Left lung (tissue), 10 donors: ENCODE measurements around the gene PLEKHG3. TPM values are rescaled to one million over a fixed set of nuclear protein-coding genes. Genes with fewer than 3 reads are reported as not detected.
A peak's percentile ranks its signal among the peaks of the same experiment; 100 is the strongest.

Experiments
- ATAC-seq: fragments of 200-7000 bp; cut with Tn5 transposase; one replicate; pipeline ENCODE4 v1.9.1; 2020; ENCODE audit warnings: moderate library complexity
- DNase-seq, 4 donors: peaks; one replicate each; pipeline ENCODE4 v3.0.0-alpha.2; 2013 to 2020
- H3K27ac ChIP-seq, 2 donors: fragments of 200-600 bp; sonication (generic) in 1 of 2; one replicate each; pipeline versions ENCODE4 v1.5.0 to v1.8.0; 2020 to 2021
- H3K27me3 ChIP-seq, 2 donors: fragments of 200-600 bp; sonication (generic) in 1 of 2; one replicate each; pipeline versions ENCODE4 v1.5.0 to v1.8.0; 2020 to 2021
- H3K36me3 ChIP-seq, 2 donors: fragments of 200-600 bp; sonication (generic) in 1 of 2; one replicate each; pipeline versions ENCODE4 v1.5.0 to v1.8.0; 2020 to 2021
- H3K4me1 ChIP-seq, 2 donors: fragments of 200-600 bp; one replicate each; pipeline ENCODE4 v1.8.0; 2021
- H3K4me3 ChIP-seq, 2 donors: fragments of 200-600 bp; sonication (generic) in 1 of 2; one replicate each; pipeline versions ENCODE4 v1.5.0 to v1.8.0; 2020 to 2021; ENCODE audit warnings: mild to moderate bottlenecking in 1 of 2
- H3K9me3 ChIP-seq, 2 donors: fragments of 200-600 bp; sonication (generic) in 1 of 2; one replicate each; pipeline versions ENCODE4 v1.5.0 to v1.8.0; 2020 to 2021
- CTCF ChIP-seq, 2 donors: fragments of 200-600 bp; sonication (generic) in 1 of 2; IDR thresholded peaks; one replicate each; pipeline versions ENCODE4 v1.5.0 to v1.8.0; 2021; ENCODE audit warnings: antibody characterized with exemption in 2 of 2
- intact Hi-C, 2 donors: fragments of 100-400 bp; cut with DNase I; formaldehyde crosslinking; loops; one replicate each; pipeline versions ENCODE4 v1.11.2 to v1.14.2; 2022
- polyA plus RNA-seq, 6 donors: library from polyadenylated mRNA; unstranded; fragments of 120-200 nt; gene quantifications; one replicate each; pipeline ENCODE4 v1.2.1, GENCODE V29; 2013; ENCODE audit not compliant: insufficient read length in 6 of 6
- total RNA-seq, 2 donors: library from RNA; stranded (reverse); fragmentation: NEBNext Ultra II Directional; extraction: Animal tissue kit (Norgen Biotek cat#: 25700); gene quantifications; one replicate each; pipeline ENCODE4 v1.2.1, GENCODE V29; 2021
- donor health status: DM: no; HTN: yes; CAD: no.
- donor health status: DM: no; HTN: no; CAD: no.

The PLEKHG3 gene
- total and polyA plus RNA-seq, 8 donors, result 31.9 to 67.3 (median 56.0) TPM

- Histone ChIP-seq H3K36me3 (no peaks in the 10 kb centered on the region), H3K9me3 (no peaks in the 10 kb centered on the region), H3K4me1 (peaks cover 6 to 25% of the 10 kb centered on the region in 2 donors), H3K4me3 (no peak overlapping the region), H3K27ac (no peak overlapping the region), H3K27me3 (peaks cover 0 to 21% of the 10 kb centered on the region in 2 donors)
- ATAC-seq, result no peak
- no peak for TF ChIP-seq CTCF (IDR thresholded peaks at IDR 0.05)
- DNase-seq, result peak in 1 of 4 donors; percentile 21
- intact Hi-C loops, result no loop called here
Measured at GRCh38 chr14:64765740-64766302, 61.6 kb downstream of the PLEKHG3 start.

GRCh38 chr14:64766430-64767151 is 62.4 kb downstream of the PLEKHG3 start:
- no peak for TF ChIP-seq CTCF (IDR thresholded peaks at IDR 0.05)
- Histone ChIP-seq H3K9me3 (no peaks in the 10 kb centered on the region), H3K27me3 (peaks cover 0 to 15% of the 10 kb centered on the region in 2 donors), H3K27ac (no peak overlapping the region), H3K4me3 (no peak overlapping the region), H3K4me1 (peaks cover 3 to 17% of the 10 kb centered on the region in 2 donors), H3K36me3 (no peaks in the 10 kb centered on the region)
- ATAC-seq (no peak), DNase-seq (peak in 1 of 4 donors; percentile 27)
- intact Hi-C loops, result no loop called here

- Histone ChIP-seq H3K9me3 (no peaks in the 10 kb centered on the region), H3K4me3 (no peak overlapping the region), H3K36me3 (no peaks in the 10 kb centered on the region), H3K4me1 (peaks cover 0 to 10% of the 10 kb centered on the region in 2 donors), H3K27me3 (peaks cover 0 to 7% of the 10 kb centered on the region in 2 donors), H3K27ac (no peak overlapping the region)
- intact Hi-C loops, result no loop called here
- DNase-seq (peak in 1 of 4 donors; percentile 24), ATAC-seq (no peak)
- TF ChIP-seq CTCF (IDR thresholded peaks at IDR 0.05), result no peak
Measured at GRCh38 chr14:64767215-64767964, 63.2 kb downstream of the PLEKHG3 start.

- H3K27ac ChIP-seq, result no peak overlapping the region
- intact Hi-C loops, result no loop called here
- peak in 1 of 4 donors; percentile 23 for DNase-seq
- peaks cover 0 to 10% of the 10 kb centered on the region in 2 donors for H3K4me1 ChIP-seq
- H3K9me3 ChIP-seq, result no peaks in the 10 kb centered on the region
- no peak for ATAC-seq
- no peak overlapping the region for H3K4me3 ChIP-seq
- no peaks in the 10 kb centered on the region for H3K27me3 ChIP-seq
- no peaks in the 10 kb centered on the region for H3K36me3 ChIP-seq
- no peak for TF ChIP-seq CTCF (IDR thresholded peaks at IDR 0.05)
Measured at GRCh38 chr14:64768401-64769095, 64.3 kb downstream of the PLEKHG3 start.
